HEK293T (cell line): ENCODE measurements around the gene AQP6.

ENCODE experiments used
- ARNT ChIP-seq: fragments of 450-650 bp; IDR thresholded peaks from 2 replicates; pipeline ENCODE4 v1.6.1; 2017; ENCODE audit warnings: mild to moderate bottlenecking
- FOXA1 ChIP-seq: fragments of 450-650 bp; IDR thresholded peaks from 2 replicates; pipeline ENCODE4 v1.6.1; 2016; ENCODE audit warnings: mild to moderate bottlenecking
- FOXM1 ChIP-seq: fragments of 450-650 bp; IDR thresholded peaks from 2 replicates; pipeline ENCODE4 v1.6.1; 2017; ENCODE audit warnings: mild to moderate bottlenecking, borderline replicate concordance
- TF ChIP-seq, protein P1 (sequence below): fragments of 450-650 bp; IDR thresholded peaks from 2 replicates; pipeline ENCODE4 v1.6.1; 2016

DNA sequence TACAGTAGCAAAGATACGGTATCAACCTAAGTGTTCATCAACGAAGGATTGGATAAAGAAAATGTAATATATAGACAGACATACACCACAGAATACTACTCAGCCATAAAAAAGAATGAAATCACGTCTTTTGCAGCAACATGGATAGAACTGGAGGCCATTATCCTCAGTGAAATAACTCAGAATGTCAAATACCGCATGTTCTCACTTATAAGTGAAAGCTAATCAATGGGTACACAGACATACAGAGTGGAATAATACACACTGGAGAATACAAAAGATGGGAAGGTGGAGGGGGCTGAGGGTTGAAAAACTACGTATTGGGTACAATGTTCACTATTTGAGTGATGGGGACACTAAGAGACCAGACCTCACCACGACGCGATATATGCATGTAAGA lies 51.5 kb downstream of the AQP6 start:
- TF ChIP-seq, protein P1, sequence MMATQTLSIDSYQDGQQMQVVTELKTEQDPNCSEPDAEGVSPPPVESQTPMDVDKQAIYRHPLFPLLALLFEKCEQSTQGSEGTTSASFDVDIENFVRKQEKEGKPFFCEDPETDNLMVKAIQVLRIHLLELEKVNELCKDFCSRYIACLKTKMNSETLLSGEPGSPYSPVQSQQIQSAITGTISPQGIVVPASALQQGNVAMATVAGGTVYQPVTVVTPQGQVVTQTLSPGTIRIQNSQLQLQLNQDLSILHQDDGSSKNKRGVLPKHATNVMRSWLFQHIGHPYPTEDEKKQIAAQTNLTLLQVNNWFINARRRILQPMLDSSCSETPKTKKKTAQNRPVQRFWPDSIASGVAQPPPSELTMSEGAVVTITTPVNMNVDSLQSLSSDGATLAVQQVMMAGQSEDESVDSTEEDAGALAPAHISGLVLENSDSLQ = no peak
- no peak for TF ChIP-seq FOXM1
- TF ChIP-seq ARNT = no peak
- TF ChIP-seq FOXA1 = no peak
